CD1c-positive myeloid dendritic cell (primary cell): ENCODE results near the gene MACROD1.
A peak's percentile ranks its signal among the peaks of the same experiment; 100 is the strongest.

Experiments
- DNase-seq: peaks from one replicate; pipeline ENCODE4 v3.0.0-alpha.2; 2016; ENCODE audit errors: extremely low spot score

Gene MACROD1

GRCh38 chr11:64165842-64166635, at the start of gene MACROD1:
Gene MACROD1 (minus strand): TSS chr11:64166113. CDS start chr11:64165994, 119 bp downstream.
- peak; percentile 91 for DNase-seq

GRCh38 chr11:64211181-64211872, 45.4 kb upstream of the MACROD1 start:
- no peak for DNase-seq

GRCh38 chr11:64210301-64211020, 44.5 kb upstream of the MACROD1 start:
- DNase-seq, result no peak

- DNase-seq, result no peak
These were observed 43.6 kb upstream of the MACROD1 start for GRCh38 chr11:64209563-64209843.

- DNase-seq, result no peak
These were observed 43.1 kb upstream of the MACROD1 start for GRCh38 chr11:64208796-64209562.

- no peak for DNase-seq
These were observed 42.3 kb upstream of the MACROD1 start for GRCh38 chr11:64208086-64208795.

GRCh38 chr11:64207256-64208085, 41.6 kb upstream of the MACROD1 start:
- DNase-seq, result peak; percentile 89

- peak; percentile 85 for DNase-seq
These were observed 40.7 kb upstream of the MACROD1 start, which contains the start of gene FERMT3 for GRCh38 chr11:64206457-64207255. Gene FERMT3 (plus strand): TSS chr11:64206721. CDS start chr11:64207365, 644 bp downstream.

- DNase-seq, result peak; percentile 94
These were observed 38.6 kb upstream of the MACROD1 start for GRCh38 chr11:64204464-64204989.

GRCh38 chr11:64204080-64204440, 38.1 kb upstream of the MACROD1 start:
- DNase-seq, result no peak

GRCh38 chr11:64203421-64204079, 37.6 kb upstream of the MACROD1 start:
- DNase-seq, result no peak

GRCh38 chr11:64202992-64203391, 37.1 kb upstream of the MACROD1 start:
- no peak for DNase-seq

- no peak for DNase-seq
These were observed 35.6 kb upstream of the MACROD1 start for GRCh38 chr11:64201543-64201942.

GRCh38 chr11:64198511-64198910, 32.6 kb upstream of the MACROD1 start:
- DNase-seq, result no peak

- DNase-seq, result peak; percentile 66
These were observed 30.7 kb upstream of the MACROD1 start for GRCh38 chr11:64196626-64197025.

- DNase-seq, result peak; percentile 85
These were observed 26.5 kb upstream of the MACROD1 start for GRCh38 chr11:64192434-64192833.

- no peak for DNase-seq
These were observed 20.7 kb upstream of the MACROD1 start for GRCh38 chr11:64186492-64187165.
